ENCODE measurements around the gene CCHCR1.

- TF ChIP-seq POLR2A (IDR thresholded peaks at IDR 0.05) (no peak), POLR2AphosphoS5 (IDR thresholded peaks at IDR 0.05) (no peak), EP300 (IDR thresholded peaks at IDR 0.05) (no peak)
Measured at GRCh38 chr6:31126396-31127175, 31.0 kb downstream of the CCHCR1 start.
